ENCODE data around the gene IL26. TPM values are rescaled to one million over a fixed set of nuclear protein-coding genes. Genes with fewer than 3 reads are reported as not detected.

Gene IL26
- total RNA-seq, 1 experiment from 2014 or later: not detected

- H3K27me3 ChIP-seq (ENCODE audit: low read length): peaks cover 10% of the 10 kb centered on the region
- H3K36me3 ChIP-seq (ENCODE audit: low read depth, low read length): no peaks in the 10 kb centered on the region
- TF ChIP-seq, protein P1, sequence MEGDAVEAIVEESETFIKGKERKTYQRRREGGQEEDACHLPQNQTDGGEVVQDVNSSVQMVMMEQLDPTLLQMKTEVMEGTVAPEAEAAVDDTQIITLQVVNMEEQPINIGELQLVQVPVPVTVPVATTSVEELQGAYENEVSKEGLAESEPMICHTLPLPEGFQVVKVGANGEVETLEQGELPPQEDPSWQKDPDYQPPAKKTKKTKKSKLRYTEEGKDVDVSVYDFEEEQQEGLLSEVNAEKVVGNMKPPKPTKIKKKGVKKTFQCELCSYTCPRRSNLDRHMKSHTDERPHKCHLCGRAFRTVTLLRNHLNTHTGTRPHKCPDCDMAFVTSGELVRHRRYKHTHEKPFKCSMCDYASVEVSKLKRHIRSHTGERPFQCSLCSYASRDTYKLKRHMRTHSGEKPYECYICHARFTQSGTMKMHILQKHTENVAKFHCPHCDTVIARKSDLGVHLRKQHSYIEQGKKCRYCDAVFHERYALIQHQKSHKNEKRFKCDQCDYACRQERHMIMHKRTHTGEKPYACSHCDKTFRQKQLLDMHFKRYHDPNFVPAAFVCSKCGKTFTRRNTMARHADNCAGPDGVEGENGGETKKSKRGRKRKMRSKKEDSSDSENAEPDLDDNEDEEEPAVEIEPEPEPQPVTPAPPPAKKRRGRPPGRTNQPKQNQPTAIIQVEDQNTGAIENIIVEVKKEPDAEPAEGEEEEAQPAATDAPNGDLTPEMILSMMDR (conservative IDR thresholded peaks at IDR 0.05; ENCODE audit: low read depth, low read length): peak; percentile 91
- no peak for TF ChIP-seq EZH2phosphoT487 (IDR thresholded peaks at IDR 0.05; ENCODE audit: borderline replicate concordance, low read length)
- H3K4me2 ChIP-seq (ENCODE audit: low read length): peak overlapping the region; percentile 76
- CTCF ChIA-PET: interaction anchor here (0.6 to 1.3 kb wide), 5 partner anchors 36 to 1042 kb away, joined by 3 to 5 read pairs (median 4); no protein-coding TSS in a partner anchor
- peak overlapping the region; percentile 57 for H3K4me3 ChIP-seq (ENCODE audit: low read length)
- H4K20me1 ChIP-seq (ENCODE audit: low read length): no peaks in the 10 kb centered on the region
- H3K9me3 ChIP-seq (ENCODE audit: low read length): no peaks in the 10 kb centered on the region
- peaks cover 25% of the 10 kb centered on the region for H3K4me1 ChIP-seq (ENCODE audit: insufficient read depth, low read length)
- no peaks in the 10 kb centered on the region for H3F3A ChIP-seq (ENCODE audit: low read length, unreplicated experiment)
- H3K79me2 ChIP-seq (ENCODE audit: low read length): no peaks in the 10 kb centered on the region
- intact Hi-C loops (cut with micrococcal nuclease): loop anchor here (1.0 to 10.0 kb wide), 3 partner anchors 36 to 452 kb away; no protein-coding TSS in a partner anchor
- BruUV-seq (replicated peaks): no TSS peak
- H3K27ac ChIP-seq (ENCODE audit: low read length): no peak overlapping the region
- no peaks in the 10 kb centered on the region for H3K9me2 ChIP-seq (replicated peaks; ENCODE audit: low read length)
- peak overlapping the region; percentile 29 for H3K9ac ChIP-seq (ENCODE audit: low read length)
- H2AFZ ChIP-seq (ENCODE audit: low read length): peak overlapping the region; percentile 73
- ATAC-seq (peak; percentile 88), DNase-seq (peak; percentile 89)
- POLR2A ChIA-PET (ENCODE audit: unreplicated experiment): interaction anchor here (0.6 kb wide), 1 partner anchor 391 kb away, joined by 3 read pairs; no protein-coding TSS in a partner anchor
Measured at GRCh38 chr12:68223067-68223747, 2.4 kb downstream of the IL26 start.

GRCh38 chr12:68222326-68222725, 3.3 kb downstream of the IL26 start:
- no TSS peak for BruUV-seq (replicated peaks)

More at GRCh38 chr12:68222326-68222725, 3.3 kb downstream of the IL26 start:
- no peaks in the 10 kb centered on the region for H3K9me2 ChIP-seq (replicated peaks; ENCODE audit: low read length)
- peak overlapping the region; percentile 57 for H3K4me3 ChIP-seq (ENCODE audit: low read length)
- TF ChIP-seq, protein P1 (conservative IDR thresholded peaks at IDR 0.05; ENCODE audit: low read depth, low read length): no peak
- TF ChIP-seq EZH2 (IDR thresholded peaks at IDR 0.05; ENCODE audit: low read length, unreplicated experiment): no peak
- TF ChIP-seq EZH2phosphoT487 (IDR thresholded peaks at IDR 0.05; ENCODE audit: borderline replicate concordance, low read length): no peak
- no peaks in the 10 kb centered on the region for H3K9me3 ChIP-seq (ENCODE audit: low read length)
- CTCF ChIA-PET: interaction anchor here (0.6 to 1.3 kb wide), 3 partner anchors 182 to 1043 kb away, joined by 3 to 8 read pairs (median 4); no protein-coding TSS in a partner anchor
- peak overlapping the region; percentile 76 for H3K4me2 ChIP-seq (ENCODE audit: low read length)
- H4K20me1 ChIP-seq (ENCODE audit: low read length): no peaks in the 10 kb centered on the region
- no peak overlapping the region for H3K27ac ChIP-seq (ENCODE audit: low read length)
- no peaks in the 10 kb centered on the region for H3K79me2 ChIP-seq (ENCODE audit: low read length)
- peaks cover 25% of the 10 kb centered on the region for H3K4me1 ChIP-seq (ENCODE audit: insufficient read depth, low read length)
- POLR2A ChIA-PET (ENCODE audit: unreplicated experiment): interaction anchor here (0.6 kb wide), 1 partner anchor 121 kb away, joined by 3 read pairs; no protein-coding TSS in a partner anchor
- intact Hi-C loops (cut with micrococcal nuclease): loop anchor here (10.0 kb wide), 1 partner anchor 452 kb away; no protein-coding TSS in a partner anchor
- no peaks in the 10 kb centered on the region for H3K36me3 ChIP-seq (ENCODE audit: low read depth, low read length)
- DNase-seq: peak; percentile 50
- no peak overlapping the region for H3K9ac ChIP-seq (ENCODE audit: low read length)
- H3F3A ChIP-seq (ENCODE audit: low read length, unreplicated experiment): no peaks in the 10 kb centered on the region
- H2AFZ ChIP-seq (ENCODE audit: low read length): peak overlapping the region; percentile 73
- peaks cover 18% of the 10 kb centered on the region for H3K27me3 ChIP-seq (ENCODE audit: low read length)
- ATAC-seq: peak; percentile 19; the same call in 1 of the 2 replicates
